GM18868 (cell line): ENCODE data around the gene DGUOK.
"Not testable (repeated sequence)": the region's sequence is repeated elsewhere in the genome, so short reads cannot be mapped to it uniquely, and the experiment has no call there.

Experiments
- ATAC-seq: cut with Tn5 transposase; IDR thresholded peaks from one replicate; pipeline ENCODE4 v1.9.1; 2021; ENCODE audit warnings: mild to moderate bottlenecking, moderate library complexity; ENCODE audit not compliant: unreplicated experiment

Gene DGUOK

GRCh38 chr2:73926493-73927327 lies at the start of gene DGUOK:
TSS of gene DGUOK (plus strand) at chr2:73926880. CDS start at chr2:73926911, 31 bp downstream.
- peak; percentile 100 for ATAC-seq

GRCh38 chr2:73877071-73877802 lies 49.4 kb upstream of the DGUOK start:
- ATAC-seq, result no peak

GRCh38 chr2:73877984-73878383 lies 48.7 kb upstream of the DGUOK start:
- not testable (repeated sequence) for ATAC-seq

GRCh38 chr2:73885406-73885805 lies 41.3 kb upstream of the DGUOK start:
- no peak for ATAC-seq

GRCh38 chr2:73886357-73886756 lies 40.3 kb upstream of the DGUOK start:
- no peak for ATAC-seq

- ATAC-seq, result not testable (repeated sequence)
Measured at GRCh38 chr2:73887596-73888353, 38.9 kb upstream of the DGUOK start.

GRCh38 chr2:73888388-73888787 lies 38.3 kb upstream of the DGUOK start:
- ATAC-seq, result no peak

- ATAC-seq, result no peak
Measured at GRCh38 chr2:73889206-73889605, 37.5 kb upstream of the DGUOK start.

GRCh38 chr2:73890301-73891092 lies 36.2 kb upstream of the DGUOK start:
- no peak for ATAC-seq

- no peak for ATAC-seq
Measured at GRCh38 chr2:73891276-73891901, 35.3 kb upstream of the DGUOK start.

- no peak for ATAC-seq
Measured at GRCh38 chr2:73892631-73893329, 33.9 kb upstream of the DGUOK start, which contains the start of gene ACTG2. TSS of gene ACTG2 (plus strand) at chr2:73893008. CDS start at chr2:73901312, 8,304 bp downstream.

- ATAC-seq, result no peak
Measured at GRCh38 chr2:73893764-73894474, 32.8 kb upstream of the DGUOK start.

- no peak for ATAC-seq
Measured at GRCh38 chr2:73894475-73894850, 32.2 kb upstream of the DGUOK start.

GRCh38 chr2:73894877-73895276 lies 31.8 kb upstream of the DGUOK start:
- no peak for ATAC-seq

GRCh38 chr2:73895473-73895872 lies 31.2 kb upstream of the DGUOK start:
- ATAC-seq, result no peak

- peak; percentile 91 for ATAC-seq
Measured at GRCh38 chr2:73896362-73897239, 30.1 kb upstream of the DGUOK start.

- ATAC-seq, result no peak
Measured at GRCh38 chr2:73897240-73897583, 29.5 kb upstream of the DGUOK start.

GRCh38 chr2:73897934-73898333 lies 28.7 kb upstream of the DGUOK start:
- ATAC-seq, result no peak
